GM18861 (cell line): ENCODE measurements around the gene DLG2.
"Not testable (repeated sequence)": the region's sequence is repeated elsewhere in the genome, so short reads cannot be mapped to it uniquely, and the experiment has no call there.

ENCODE experiments used
- ATAC-seq: cut with Tn5 transposase; IDR thresholded peaks from one replicate; pipeline ENCODE4 v1.9.1; 2021; ENCODE audit not compliant: unreplicated experiment

The DLG2 gene

GRCh38 chr11:84865257-84865656 is 761.9 kb downstream of the DLG2 start:
- ATAC-seq, result no peak

- ATAC-seq, result no peak
These were observed 769.4 kb downstream of the DLG2 start for GRCh38 chr11:84857746-84858145.

- no peak for ATAC-seq
These were observed 771.5 kb downstream of the DLG2 start for GRCh38 chr11:84855508-84856245.

GRCh38 chr11:84854498-84854880 is 772.7 kb downstream of the DLG2 start:
- ATAC-seq, result no peak

- no peak for ATAC-seq
These were observed 773.2 kb downstream of the DLG2 start for GRCh38 chr11:84853841-84854497.

- ATAC-seq, result no peak
These were observed 779.3 kb downstream of the DLG2 start for GRCh38 chr11:84847842-84848241.

GRCh38 chr11:84840201-84840600 is 786.9 kb downstream of the DLG2 start:
- ATAC-seq, result not testable (repeated sequence)

- no peak for ATAC-seq
These were observed 789.6 kb downstream of the DLG2 start for GRCh38 chr11:84837402-84838069.

- ATAC-seq, result no peak
These were observed 790.8 kb downstream of the DLG2 start for GRCh38 chr11:84836371-84836770.

- no peak for ATAC-seq
These were observed 793.6 kb downstream of the DLG2 start for GRCh38 chr11:84833488-84834088.

- no peak for ATAC-seq
These were observed 796.8 kb downstream of the DLG2 start for GRCh38 chr11:84830372-84830771.

- no peak for ATAC-seq
These were observed 798.0 kb downstream of the DLG2 start for GRCh38 chr11:84829162-84829561.

- ATAC-seq, result no peak
These were observed 798.5 kb downstream of the DLG2 start for GRCh38 chr11:84828616-84829015.

- ATAC-seq, result no peak
These were observed 802.0 kb downstream of the DLG2 start for GRCh38 chr11:84825106-84825660.

GRCh38 chr11:84824624-84825023 is 802.5 kb downstream of the DLG2 start:
- no peak for ATAC-seq

GRCh38 chr11:84819537-84819936 is 807.6 kb downstream of the DLG2 start:
- ATAC-seq, result no peak

GRCh38 chr11:84819128-84819527 is 808.0 kb downstream of the DLG2 start:
- no peak for ATAC-seq

- ATAC-seq, result no peak
These were observed 809.1 kb downstream of the DLG2 start for GRCh38 chr11:84817998-84818397.

GRCh38 chr11:84812471-84812969 is 814.6 kb downstream of the DLG2 start:
- no peak for ATAC-seq

- no peak for ATAC-seq
These were observed 820.8 kb downstream of the DLG2 start for GRCh38 chr11:84806354-84806753.

GRCh38 chr11:84804041-84804440 is 823.1 kb downstream of the DLG2 start:
- no peak for ATAC-seq
